HEK293 (cell line): ENCODE results near the gene CAPS.

Experiments used
- KLF10 ChIP-seq: fragments of 450-650 bp; IDR thresholded peaks from 2 replicates; pipeline ENCODE4 v1.5.1; 2018; ENCODE audit warnings: missing biosample characterization, mild to moderate bottlenecking, missing genetic modification characterization
- KLF16 ChIP-seq: fragments of 450-650 bp; formaldehyde crosslinking; IDR thresholded peaks from 2 replicates; pipeline ENCODE4 v1.5.1; 2017; ENCODE audit warnings: missing biosample characterization, missing genetic modification characterization
- KLF7 ChIP-seq: fragments of 450-650 bp; formaldehyde crosslinking; IDR thresholded peaks from 2 replicates; pipeline ENCODE4 v1.5.1; 2016; ENCODE audit warnings: missing biosample characterization, missing genetic modification characterization, borderline replicate concordance
- OVOL3 ChIP-seq: fragments of 450-650 bp; formaldehyde crosslinking; IDR thresholded peaks from 2 replicates; pipeline ENCODE4 v1.5.1; 2016; ENCODE audit warnings: missing biosample characterization, missing genetic modification characterization
- ZBTB1 ChIP-seq: fragments of 450-650 bp; formaldehyde crosslinking; IDR thresholded peaks from 2 replicates; pipeline ENCODE4 v1.5.1; 2016; ENCODE audit warnings: missing biosample characterization, missing genetic modification characterization
- ZBTB17 ChIP-seq: fragments of 450-650 bp; formaldehyde crosslinking; IDR thresholded peaks from 2 replicates; pipeline ENCODE4 v1.5.1; 2016; ENCODE audit warnings: missing biosample characterization, missing genetic modification characterization
- ZBTB20 ChIP-seq: fragments of 450-650 bp; formaldehyde crosslinking; IDR thresholded peaks from 2 replicates; pipeline ENCODE4 v1.5.1; 2016; ENCODE audit warnings: missing biosample characterization, missing genetic modification characterization
- ZBTB48 ChIP-seq: fragments of 450-650 bp; formaldehyde crosslinking; IDR thresholded peaks from 2 replicates; pipeline ENCODE4 v1.5.1; 2016; ENCODE audit warnings: missing biosample characterization, missing genetic modification characterization
- ZEB2 ChIP-seq: fragments of 450-650 bp; formaldehyde crosslinking; IDR thresholded peaks from 2 replicates; pipeline ENCODE4 v1.5.1; 2016; ENCODE audit warnings: missing biosample characterization, missing genetic modification characterization
- ZNF114 ChIP-seq: fragments of 450-650 bp; formaldehyde crosslinking; IDR thresholded peaks from 2 replicates; pipeline ENCODE4 v1.5.0; 2017; ENCODE audit warnings: missing biosample characterization, missing genetic modification characterization
- ZNF202 ChIP-seq: fragments of 450-650 bp; formaldehyde crosslinking; IDR thresholded peaks from 2 replicates; pipeline ENCODE4 v1.5.1; 2016; ENCODE audit warnings: missing biosample characterization, missing genetic modification characterization, borderline replicate concordance
- ZNF239 ChIP-seq: fragments of 450-650 bp; formaldehyde crosslinking; IDR thresholded peaks from 2 replicates; pipeline ENCODE4 v1.5.1; 2016; ENCODE audit warnings: missing biosample characterization, missing genetic modification characterization
- ZNF292 ChIP-seq: fragments of 450-650 bp; formaldehyde crosslinking; IDR thresholded peaks from 2 replicates; pipeline ENCODE4 v1.5.1; 2016; ENCODE audit warnings: low read depth, missing biosample characterization, missing genetic modification characterization, borderline replicate concordance
- ZNF37A ChIP-seq: fragments of 450-650 bp; IDR thresholded peaks from 2 replicates; pipeline ENCODE4 v1.5.1; 2018; ENCODE audit warnings: missing biosample characterization, missing genetic modification characterization
- ZNF391 ChIP-seq: fragments of 450-650 bp; formaldehyde crosslinking; IDR thresholded peaks from 2 replicates; pipeline ENCODE4 v1.5.1; 2016; ENCODE audit warnings: low read depth, missing biosample characterization, missing genetic modification characterization, borderline replicate concordance
- ZNF510 ChIP-seq: fragments of 450-650 bp; formaldehyde crosslinking; IDR thresholded peaks from 2 replicates; pipeline ENCODE4 v1.5.1; 2018; ENCODE audit warnings: mild to moderate bottlenecking, missing genetic modification characterization, missing biosample characterization; ENCODE audit not compliant: insufficient replicate concordance
- ZNF529 ChIP-seq: fragments of 450-650 bp; formaldehyde crosslinking; IDR thresholded peaks from 2 replicates; pipeline ENCODE4 v1.5.1; 2017; ENCODE audit warnings: missing genetic modification characterization, missing biosample characterization; ENCODE audit not compliant: insufficient replicate concordance
- ZNF530 ChIP-seq: fragments of 450-650 bp; formaldehyde crosslinking; IDR thresholded peaks from 2 replicates; pipeline ENCODE4 v1.5.1; 2016; ENCODE audit warnings: low read depth, missing biosample characterization, missing genetic modification characterization
- ZNF548 ChIP-seq: fragments of 450-650 bp; formaldehyde crosslinking; IDR thresholded peaks from 2 replicates; pipeline ENCODE4 v1.5.1; 2016; ENCODE audit warnings: missing biosample characterization, missing genetic modification characterization
- ZNF549 ChIP-seq: fragments of 450-650 bp; IDR thresholded peaks from 2 replicates; pipeline ENCODE4 v1.5.1; 2018; ENCODE audit warnings: missing biosample characterization, missing genetic modification characterization, mild to moderate bottlenecking, inconsistent platforms, moderate library complexity
- ZNF624 ChIP-seq: fragments of 450-650 bp; formaldehyde crosslinking; IDR thresholded peaks from 2 replicates; pipeline ENCODE4 v1.5.1; 2017; ENCODE audit warnings: missing biosample characterization, missing genetic modification characterization
- ZNF664 ChIP-seq: fragments of 450-650 bp; formaldehyde crosslinking; IDR thresholded peaks from 2 replicates; pipeline ENCODE4 v1.5.1; 2016; ENCODE audit warnings: missing biosample characterization, missing genetic modification characterization
- ZNF704 ChIP-seq: fragments of 450-650 bp; formaldehyde crosslinking; IDR thresholded peaks from 2 replicates; pipeline ENCODE4 v1.5.1; 2016; ENCODE audit warnings: missing biosample characterization, missing genetic modification characterization
- ZNF707 ChIP-seq: fragments of 450-650 bp; formaldehyde crosslinking; IDR thresholded peaks from 2 replicates; pipeline ENCODE4 v1.5.1; 2016; ENCODE audit warnings: missing biosample characterization, missing genetic modification characterization
- ZSCAN23 ChIP-seq: fragments of 450-650 bp; formaldehyde crosslinking; IDR thresholded peaks from 2 replicates; pipeline ENCODE4 v1.5.1; 2016; ENCODE audit warnings: missing biosample characterization, missing genetic modification characterization
- ZXDB ChIP-seq: fragments of 450-650 bp; formaldehyde crosslinking; IDR thresholded peaks from 2 replicates; pipeline ENCODE4 v1.5.1; 2016; ENCODE audit warnings: missing biosample characterization, missing genetic modification characterization
- TF ChIP-seq, protein P1 (sequence below): fragments of 450-650 bp; formaldehyde crosslinking; conservative IDR thresholded peaks from 2 replicates; pipeline ENCODE4 v1.5.1; 2016; ENCODE audit warnings: low read depth, missing biosample characterization, missing genetic modification characterization
- TF ChIP-seq, protein P2 (sequence below): fragments of 450-650 bp; formaldehyde crosslinking; IDR thresholded peaks from 2 replicates; pipeline ENCODE4 v1.5.1; 2017; ENCODE audit warnings: missing biosample characterization, missing genetic modification characterization
- TF ChIP-seq, protein P3 (sequence below): fragments of 450-650 bp; formaldehyde crosslinking; IDR thresholded peaks from 2 replicates; pipeline ENCODE4 v1.5.1; 2016; ENCODE audit warnings: missing biosample characterization, missing genetic modification characterization

The CAPS gene

DNA sequence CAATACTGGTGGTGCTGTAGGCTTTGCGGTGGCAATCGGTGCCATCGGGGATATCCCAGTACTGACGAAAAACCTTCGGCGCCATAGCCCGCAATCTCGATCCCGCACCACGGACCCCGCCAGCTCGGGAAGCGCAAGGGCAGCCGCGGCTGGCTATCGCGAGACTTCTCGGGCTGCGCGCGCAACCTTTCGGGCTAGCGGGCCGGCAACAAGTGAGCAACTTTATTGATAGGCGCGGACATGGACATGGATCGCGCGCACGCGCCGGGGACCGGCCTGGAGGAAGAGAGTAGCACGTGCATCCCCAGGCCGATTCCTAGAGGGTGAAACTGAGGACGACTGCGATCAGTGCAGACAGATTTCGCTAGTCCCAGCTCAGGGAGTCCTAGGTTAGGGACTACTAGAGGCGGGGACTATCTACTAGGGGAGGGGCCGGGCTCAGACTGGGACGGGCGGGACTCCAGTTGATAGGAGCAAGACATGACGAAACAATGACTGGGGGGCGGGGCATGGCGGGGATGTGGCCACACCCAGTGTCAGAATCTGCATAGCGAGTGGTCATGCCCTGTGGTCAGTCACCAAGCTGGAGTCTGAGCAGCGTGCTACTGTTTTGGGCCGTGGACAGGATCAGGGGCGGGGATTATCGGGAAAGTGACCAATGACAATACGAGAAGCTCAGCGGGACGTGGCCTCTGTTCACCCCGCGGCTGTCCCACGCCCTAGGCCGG is 10.3 kb upstream of the CAPS start, which contains the start of gene NDUFA11 (continued):
- TF ChIP-seq ZNF704 (tag by site-specific recombination) (peak; percentile 25; the same call in 1 of the 2 replicates), ZNF624 (tag by site-specific recombination) (no peak), ZBTB20 (tag by site-specific recombination) (peak; percentile 86), KLF16 (peak; percentile 95), ZXDB (peak; percentile 99), ZNF114 (tag by site-specific recombination) (no peak), ZNF391 (tag by site-specific recombination) (no peak; the same call in none of the 2 replicates), ZNF707 (no peak), ZNF202 (tag by site-specific recombination) (no peak), ZBTB1 (tag by site-specific recombination) (peak; percentile 4), ZNF664 (tag by site-specific recombination) (peak; percentile 97), ZEB2 (peak; percentile 62; the same call in 1 of the 2 replicates), ZNF530 (tag by site-specific recombination) (no peak), ZNF37A (tag by site-specific recombination) (no peak), ZNF292 (tag by site-specific recombination) (no peak), OVOL3 (tag by site-specific recombination) (peak; percentile 100), ZBTB17 (peak; percentile 88), ZNF549 (tag by site-specific recombination) (no peak), ZNF510 (tag by site-specific recombination) (no peak), ZNF239 (tag by site-specific recombination) (no peak), ZSCAN23 (tag by site-specific recombination) (no peak), ZNF529 (no peak), KLF10 (tag by site-specific recombination) (peak; percentile 86), ZBTB48 (tag by site-specific recombination) (peak; percentile 93), ZNF548 (no peak), KLF7 (peak; percentile 29)
- TF ChIP-seq, protein P1, sequence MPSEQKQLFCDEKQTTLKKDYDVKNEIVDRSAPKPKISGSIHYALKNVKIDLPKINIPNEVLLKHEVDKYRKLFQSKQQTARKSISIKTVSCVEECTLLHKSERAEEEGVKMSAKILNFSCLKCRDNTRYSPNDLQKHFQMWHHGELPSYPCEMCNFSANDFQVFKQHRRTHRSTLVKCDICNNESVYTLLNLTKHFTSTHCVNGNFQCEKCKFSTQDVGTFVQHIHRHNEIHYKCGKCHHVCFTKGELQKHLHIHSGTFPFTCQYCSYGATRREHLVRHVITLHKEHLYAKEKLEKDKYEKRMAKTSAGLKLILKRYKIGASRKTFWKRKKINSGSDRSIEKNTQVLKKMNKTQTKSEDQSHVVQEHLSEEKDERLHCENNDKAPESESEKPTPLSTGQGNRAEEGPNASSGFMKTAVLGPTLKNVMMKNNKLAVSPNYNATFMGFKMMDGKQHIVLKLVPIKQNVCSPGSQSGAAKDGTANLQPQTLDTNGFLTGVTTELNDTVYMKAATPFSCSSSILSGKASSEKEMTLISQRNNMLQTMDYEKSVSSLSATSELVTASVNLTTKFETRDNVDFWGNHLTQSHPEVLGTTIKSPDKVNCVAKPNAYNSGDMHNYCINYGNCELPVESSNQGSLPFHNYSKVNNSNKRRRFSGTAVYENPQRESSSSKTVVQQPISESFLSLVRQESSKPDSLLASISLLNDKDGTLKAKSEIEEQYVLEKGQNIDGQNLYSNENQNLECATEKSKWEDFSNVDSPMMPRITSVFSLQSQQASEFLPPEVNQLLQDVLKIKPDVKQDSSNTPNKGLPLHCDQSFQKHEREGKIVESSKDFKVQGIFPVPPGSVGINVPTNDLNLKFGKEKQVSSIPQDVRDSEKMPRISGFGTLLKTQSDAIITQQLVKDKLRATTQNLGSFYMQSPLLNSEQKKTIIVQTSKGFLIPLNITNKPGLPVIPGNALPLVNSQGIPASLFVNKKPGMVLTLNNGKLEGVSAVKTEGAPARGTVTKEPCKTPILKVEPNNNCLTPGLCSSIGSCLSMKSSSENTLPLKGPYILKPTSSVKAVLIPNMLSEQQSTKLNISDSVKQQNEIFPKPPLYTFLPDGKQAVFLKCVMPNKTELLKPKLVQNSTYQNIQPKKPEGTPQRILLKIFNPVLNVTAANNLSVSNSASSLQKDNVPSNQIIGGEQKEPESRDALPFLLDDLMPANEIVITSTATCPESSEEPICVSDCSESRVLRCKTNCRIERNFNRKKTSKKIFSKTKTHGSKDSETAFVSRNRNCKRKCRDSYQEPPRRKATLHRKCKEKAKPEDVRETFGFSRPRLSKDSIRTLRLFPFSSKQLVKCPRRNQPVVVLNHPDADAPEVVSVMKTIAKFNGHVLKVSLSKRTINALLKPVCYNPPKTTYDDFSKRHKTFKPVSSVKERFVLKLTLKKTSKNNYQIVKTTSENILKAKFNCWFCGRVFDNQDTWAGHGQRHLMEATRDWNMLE = peak; percentile 63
- TF ChIP-seq, protein P2, sequence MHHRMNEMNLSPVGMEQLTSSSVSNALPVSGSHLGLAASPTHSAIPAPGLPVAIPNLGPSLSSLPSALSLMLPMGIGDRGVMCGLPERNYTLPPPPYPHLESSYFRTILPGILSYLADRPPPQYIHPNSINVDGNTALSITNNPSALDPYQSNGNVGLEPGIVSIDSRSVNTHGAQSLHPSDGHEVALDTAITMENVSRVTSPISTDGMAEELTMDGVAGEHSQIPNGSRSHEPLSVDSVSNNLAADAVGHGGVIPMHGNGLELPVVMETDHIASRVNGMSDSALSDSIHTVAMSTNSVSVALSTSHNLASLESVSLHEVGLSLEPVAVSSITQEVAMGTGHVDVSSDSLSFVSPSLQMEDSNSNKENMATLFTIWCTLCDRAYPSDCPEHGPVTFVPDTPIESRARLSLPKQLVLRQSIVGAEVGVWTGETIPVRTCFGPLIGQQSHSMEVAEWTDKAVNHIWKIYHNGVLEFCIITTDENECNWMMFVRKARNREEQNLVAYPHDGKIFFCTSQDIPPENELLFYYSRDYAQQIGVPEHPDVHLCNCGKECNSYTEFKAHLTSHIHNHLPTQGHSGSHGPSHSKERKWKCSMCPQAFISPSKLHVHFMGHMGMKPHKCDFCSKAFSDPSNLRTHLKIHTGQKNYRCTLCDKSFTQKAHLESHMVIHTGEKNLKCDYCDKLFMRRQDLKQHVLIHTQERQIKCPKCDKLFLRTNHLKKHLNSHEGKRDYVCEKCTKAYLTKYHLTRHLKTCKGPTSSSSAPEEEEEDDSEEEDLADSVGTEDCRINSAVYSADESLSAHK (tag by site-specific recombination) = 0 out of 2 replicates have a peak, but pooled peaks have one; percentile 13
- TF ChIP-seq, protein P3, sequence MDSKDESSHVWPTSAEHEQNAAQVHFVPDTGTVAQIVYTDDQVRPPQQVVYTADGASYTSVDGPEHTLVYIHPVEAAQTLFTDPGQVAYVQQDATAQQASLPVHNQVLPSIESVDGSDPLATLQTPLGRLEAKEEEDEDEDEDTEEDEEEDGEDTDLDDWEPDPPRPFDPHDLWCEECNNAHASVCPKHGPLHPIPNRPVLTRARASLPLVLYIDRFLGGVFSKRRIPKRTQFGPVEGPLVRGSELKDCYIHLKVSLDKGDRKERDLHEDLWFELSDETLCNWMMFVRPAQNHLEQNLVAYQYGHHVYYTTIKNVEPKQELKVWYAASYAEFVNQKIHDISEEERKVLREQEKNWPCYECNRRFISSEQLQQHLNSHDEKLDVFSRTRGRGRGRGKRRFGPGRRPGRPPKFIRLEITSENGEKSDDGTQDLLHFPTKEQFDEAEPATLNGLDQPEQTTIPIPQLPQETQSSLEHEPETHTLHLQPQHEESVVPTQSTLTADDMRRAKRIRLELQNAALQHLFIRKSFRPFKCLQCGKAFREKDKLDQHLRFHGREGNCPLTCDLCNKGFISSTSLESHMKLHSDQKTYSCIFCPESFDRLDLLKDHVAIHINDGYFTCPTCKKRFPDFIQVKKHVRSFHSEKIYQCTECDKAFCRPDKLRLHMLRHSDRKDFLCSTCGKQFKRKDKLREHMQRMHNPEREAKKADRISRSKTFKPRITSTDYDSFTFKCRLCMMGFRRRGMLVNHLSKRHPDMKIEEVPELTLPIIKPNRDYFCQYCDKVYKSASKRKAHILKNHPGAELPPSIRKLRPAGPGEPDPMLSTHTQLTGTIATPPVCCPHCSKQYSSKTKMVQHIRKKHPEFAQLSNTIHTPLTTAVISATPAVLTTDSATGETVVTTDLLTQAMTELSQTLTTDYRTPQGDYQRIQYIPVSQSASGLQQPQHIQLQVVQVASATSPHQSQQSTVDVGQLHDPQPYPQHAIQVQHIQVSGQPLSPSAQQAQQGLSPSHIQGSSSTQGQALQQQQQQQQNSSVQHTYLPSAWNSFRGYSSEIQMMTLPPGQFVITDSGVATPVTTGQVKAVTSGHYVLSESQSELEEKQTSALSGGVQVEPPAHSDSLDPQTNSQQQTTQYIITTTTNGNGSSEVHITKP (tag by site-specific recombination) = peak; percentile 51
